Thyroid gland (tissue), 4 donors: ENCODE data around the gene LCN2. TPM values are rescaled to one million over a fixed set of nuclear protein-coding genes. Genes with fewer than 3 reads are reported as not detected.

Experiments used
- DNase-seq, 2 donors: peaks; one replicate each; pipeline ENCODE4 v3.0.0-alpha.2; 2019
- H3K27ac ChIP-seq, 3 donors: fragments of 200-600 bp; sonication (generic); 1 replicate in 2 of 3; 2 replicates in 1 of 3; pipeline ENCODE4 v1.5.1; 2016 to 2019; ENCODE audit warnings: mild to moderate bottlenecking in 1 of 3, moderate library complexity in 1 of 3
- H3K27me3 ChIP-seq: fragments of 200-600 bp; sonication (generic); one replicate; pipeline ENCODE4 v1.5.1; 2019
- H3K36me3 ChIP-seq, 2 donors: fragments of 200-600 bp; sonication (generic); one replicate each; pipeline ENCODE4 v1.5.1; 2016 to 2019
- H3K4me1 ChIP-seq, 2 donors: fragments of 200-600 bp; sonication (generic); one replicate each; pipeline ENCODE4 v1.5.1; 2017 to 2019
- H3K4me3 ChIP-seq, 3 donors: fragments of 200-600 bp; sonication (generic); replicated peaks in 1 of 3; 1 replicate in 2 of 3; 2 replicates in 1 of 3; pipeline ENCODE4 v1.5.1; 2016; ENCODE audit warnings: mild to moderate bottlenecking in 1 of 3
- H3K9me3 ChIP-seq: fragments of 200-600 bp; sonication (generic); one replicate; pipeline ENCODE4 v1.5.1; 2017
- POLR2A ChIP-seq, 2 donors: fragments of 450-650 bp; IDR thresholded peaks; one replicate each; pipeline ENCODE4 v1.6.1; 2017; ENCODE audit warnings: antibody characterized with exemption in 2 of 2, mild to moderate bottlenecking in 2 of 2, moderate library complexity in 1 of 2
- WGBS, 2 donors: methylation state at CpG; one replicate each; pipeline ENCODE4 v1.1.5; 2017; 5-methylcytosine and 5-hydroxymethylcytosine counted together
- intact Hi-C: fragments of 100-400 bp; cut with DNase I; formaldehyde crosslinking; loops from one replicate; pipeline ENCODE4 v1.15.1; 2023
- total RNA-seq, 4 donors: library from RNA; depleted of rRNA; stranded (reverse); fragments of >200 nt; gene quantifications; one replicate each; pipeline ENCODE4 v1.2.3, GENCODE V29; 2016
- TF ChIP-seq, protein P1 (sequence below), 6 experiments: fragments of 200-600 bp in 3 of 6; fragments of 450-650 bp in 3 of 6; sonication (generic) in 3 of 6; IDR thresholded peaks; one replicate each; pipeline ENCODE4 v1.5.1; 2016 to 2019; ENCODE audit warnings: antibody characterized with exemption in 6 of 6, mild to moderate bottlenecking in 2 of 6, inconsistent platforms in 1 of 6, moderate library complexity in 1 of 6

Gene LCN2
- total RNA-seq, 4 donors from 2014 or later, result 0.45 to 10.6 (median 2.5) TPM

- 84 to 85% methylated on average over 6 to 8 of the region's 8 CpGs for WGBS, 2 donors
These were observed 2.6 kb upstream of the LCN2 start for GRCh38 chr9:128146591-128147120.

DNA sequence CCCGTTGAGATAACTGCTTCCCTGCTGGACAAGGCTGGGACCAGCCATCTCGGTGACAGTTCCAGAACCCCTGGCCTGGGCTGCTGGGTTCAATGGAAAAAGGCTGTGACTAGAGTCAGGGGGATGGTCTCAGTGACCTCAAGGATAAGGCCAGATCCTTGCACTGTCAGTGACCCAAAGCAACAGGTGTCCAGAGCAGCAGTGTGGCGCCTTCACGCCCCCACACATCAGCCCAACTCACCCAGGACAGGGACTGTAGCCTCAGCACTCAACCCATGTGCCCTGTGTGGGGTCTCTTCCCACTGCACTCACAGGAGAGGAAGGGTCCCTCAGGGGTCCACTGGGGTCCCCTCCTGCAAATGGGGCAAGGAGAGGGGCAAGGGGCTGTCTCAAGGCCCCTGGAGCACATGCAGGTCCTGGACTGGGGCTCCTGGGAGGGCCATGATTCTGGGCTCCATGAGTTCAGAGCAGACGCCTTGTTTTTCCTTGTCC, 698 bp upstream of the LCN2 start:
- 77 to 83% methylated on average over 4 to 5 of the region's 5 CpGs for WGBS, 2 donors
- H3K4me1 ChIP-seq, result peaks cover 16 to 33% of the 10 kb centered on the region in 2 donors
- no peaks in the 10 kb centered on the region for H3K9me3 ChIP-seq
- no peaks in the 10 kb centered on the region for H3K27me3 ChIP-seq
- TF ChIP-seq POLR2A (IDR thresholded peaks at IDR 0.05), result no peak
- TF ChIP-seq, protein P1, sequence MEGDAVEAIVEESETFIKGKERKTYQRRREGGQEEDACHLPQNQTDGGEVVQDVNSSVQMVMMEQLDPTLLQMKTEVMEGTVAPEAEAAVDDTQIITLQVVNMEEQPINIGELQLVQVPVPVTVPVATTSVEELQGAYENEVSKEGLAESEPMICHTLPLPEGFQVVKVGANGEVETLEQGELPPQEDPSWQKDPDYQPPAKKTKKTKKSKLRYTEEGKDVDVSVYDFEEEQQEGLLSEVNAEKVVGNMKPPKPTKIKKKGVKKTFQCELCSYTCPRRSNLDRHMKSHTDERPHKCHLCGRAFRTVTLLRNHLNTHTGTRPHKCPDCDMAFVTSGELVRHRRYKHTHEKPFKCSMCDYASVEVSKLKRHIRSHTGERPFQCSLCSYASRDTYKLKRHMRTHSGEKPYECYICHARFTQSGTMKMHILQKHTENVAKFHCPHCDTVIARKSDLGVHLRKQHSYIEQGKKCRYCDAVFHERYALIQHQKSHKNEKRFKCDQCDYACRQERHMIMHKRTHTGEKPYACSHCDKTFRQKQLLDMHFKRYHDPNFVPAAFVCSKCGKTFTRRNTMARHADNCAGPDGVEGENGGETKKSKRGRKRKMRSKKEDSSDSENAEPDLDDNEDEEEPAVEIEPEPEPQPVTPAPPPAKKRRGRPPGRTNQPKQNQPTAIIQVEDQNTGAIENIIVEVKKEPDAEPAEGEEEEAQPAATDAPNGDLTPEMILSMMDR (IDR thresholded peaks at IDR 0.05), result no peak
- H3K4me3 ChIP-seq, result no peak overlapping the region
- no peak for DNase-seq
- intact Hi-C loops, result no loop called here
- peak overlapping the region in 2 of 3 donors; percentile 3 to 47 for H3K27ac ChIP-seq
- no peaks in the 10 kb centered on the region for H3K36me3 ChIP-seq

More at GRCh38 chr9:128146591-128147120, 2.6 kb upstream of the LCN2 start:
- TF ChIP-seq, protein P1 (IDR thresholded peaks at IDR 0.05), result no peak
- TF ChIP-seq POLR2A (IDR thresholded peaks at IDR 0.05), result no peak
- H3K36me3 ChIP-seq, result no peaks in the 10 kb centered on the region
- H3K27ac ChIP-seq, result no peak overlapping the region
- intact Hi-C loops, result no loop called here
- no peak for DNase-seq
- peaks cover 16 to 33% of the 10 kb centered on the region in 2 donors for H3K4me1 ChIP-seq
- no peaks in the 10 kb centered on the region for H3K27me3 ChIP-seq
- no peak overlapping the region for H3K4me3 ChIP-seq
- H3K9me3 ChIP-seq, result no peaks in the 10 kb centered on the region

GRCh38 chr9:128149951-128150593, 819 bp downstream of the LCN2 start:
- Histone ChIP-seq H3K27ac (no peak overlapping the region), H3K4me1 (peaks cover 16 to 33% of the 10 kb centered on the region in 2 donors), H3K9me3 (no peaks in the 10 kb centered on the region), H3K36me3 (no peaks in the 10 kb centered on the region), H3K27me3 (no peaks in the 10 kb centered on the region), H3K4me3 (no peak overlapping the region)
- DNase-seq, result no peak
- intact Hi-C loops, result no loop called here
- WGBS, 2 donors, result 72 to 81% methylated on average over 10 to 11 of the region's 11 CpGs
- TF ChIP-seq, protein P1 (IDR thresholded peaks at IDR 0.05), result no peak
- TF ChIP-seq POLR2A (IDR thresholded peaks at IDR 0.05), result no peak

DNA sequence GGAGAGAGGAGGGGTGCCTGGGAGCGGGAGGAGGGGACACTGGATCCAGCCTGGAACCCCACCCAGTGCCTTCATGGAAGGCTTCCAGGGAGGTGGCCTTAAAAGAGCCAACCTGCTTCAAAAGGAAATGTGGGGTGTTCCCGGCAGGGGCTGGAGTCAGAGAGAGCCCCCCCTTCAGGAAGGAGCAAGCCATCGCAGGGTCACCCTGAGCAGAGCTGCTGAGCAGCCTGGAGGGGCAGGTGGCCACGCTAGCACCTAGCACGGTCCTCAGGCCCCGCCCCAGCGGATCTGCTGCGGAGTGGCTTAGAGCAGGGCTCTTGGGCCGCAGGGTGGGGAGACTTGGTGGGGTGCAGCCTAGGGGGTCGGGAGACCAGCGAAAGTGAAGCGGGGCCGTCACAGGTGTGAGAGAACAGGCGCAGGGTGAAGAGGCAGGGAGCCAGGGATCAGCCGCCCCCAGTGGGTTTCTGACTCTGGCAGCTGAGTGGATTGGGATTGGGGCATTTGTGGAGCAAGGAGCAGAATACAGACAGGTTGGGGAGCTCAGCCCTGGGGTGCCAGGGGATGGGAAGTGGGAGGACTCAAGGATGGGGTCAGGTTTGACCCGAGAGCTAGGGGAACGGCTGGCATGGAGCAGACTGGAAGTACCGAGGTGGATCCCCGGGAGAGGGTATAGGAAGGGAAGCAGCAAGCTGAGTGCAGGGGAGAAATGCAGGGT, 1.5 kb downstream of the LCN2 start:
- H3K9me3 ChIP-seq, result no peaks in the 10 kb centered on the region
- no peak overlapping the region for H3K4me3 ChIP-seq
- H3K36me3 ChIP-seq, result no peaks in the 10 kb centered on the region
- no peak for DNase-seq
- WGBS, 2 donors, result 70% methylated on average over 19 of the region's 19 CpGs
- intact Hi-C loops, result no loop called here
- no peak overlapping the region for H3K27ac ChIP-seq
- TF ChIP-seq POLR2A (IDR thresholded peaks at IDR 0.05), result no peak
- TF ChIP-seq, protein P1 (IDR thresholded peaks at IDR 0.05), result no peak
- H3K27me3 ChIP-seq, result no peaks in the 10 kb centered on the region
- H3K4me1 ChIP-seq, result peaks cover 13 to 28% of the 10 kb centered on the region in 2 donors
